HG03460 (cell line): ENCODE data around the gene PPP1R3G.
"Not testable (repeated sequence)": the region's sequence is repeated elsewhere in the genome, so short reads cannot be mapped to it uniquely, and the experiment has no call there.

Experiments
- ATAC-seq: cut with Tn5 transposase; IDR thresholded peaks from one replicate; pipeline ENCODE4 v1.9.1; 2021; ENCODE audit not compliant: unreplicated experiment

Gene PPP1R3G

GRCh38 chr6:5084781-5085647 is at the start of gene PPP1R3G:
PPP1R3G (plus strand) TSS chr6:5085341; CDS start chr6:5085486, 145 bp downstream.
- ATAC-seq: peak; percentile 48

- no peak for ATAC-seq
Observed at GRCh38 chr6:5036269-5036668, 48.9 kb upstream of the PPP1R3G start.

- ATAC-seq: no peak
Observed at GRCh38 chr6:5041955-5042354, 43.2 kb upstream of the PPP1R3G start.

GRCh38 chr6:5042436-5042835 is 42.7 kb upstream of the PPP1R3G start:
- no peak for ATAC-seq

GRCh38 chr6:5044866-5045265 is 40.3 kb upstream of the PPP1R3G start:
- no peak for ATAC-seq

GRCh38 chr6:5045416-5045815 is 39.7 kb upstream of the PPP1R3G start:
- no peak for ATAC-seq

- no peak for ATAC-seq
Observed at GRCh38 chr6:5046430-5046829, 38.7 kb upstream of the PPP1R3G start.

- no peak for ATAC-seq
Observed at GRCh38 chr6:5050009-5050408, 35.1 kb upstream of the PPP1R3G start.

GRCh38 chr6:5051394-5051793 is 33.7 kb upstream of the PPP1R3G start:
- ATAC-seq: no peak

GRCh38 chr6:5053038-5053437 is 32.1 kb upstream of the PPP1R3G start:
- no peak for ATAC-seq

- ATAC-seq: no peak
Observed at GRCh38 chr6:5053864-5054244, 31.3 kb upstream of the PPP1R3G start.

GRCh38 chr6:5054245-5054873 is 30.8 kb upstream of the PPP1R3G start:
- no peak for ATAC-seq

GRCh38 chr6:5055118-5055517 is 30.0 kb upstream of the PPP1R3G start:
- no peak for ATAC-seq

GRCh38 chr6:5058254-5058653 is 26.9 kb upstream of the PPP1R3G start:
- ATAC-seq: no peak

GRCh38 chr6:5059036-5059896 is 25.9 kb upstream of the PPP1R3G start:
- ATAC-seq: no peak

GRCh38 chr6:5060439-5060838 is 24.7 kb upstream of the PPP1R3G start:
- ATAC-seq: not testable (repeated sequence)

GRCh38 chr6:5061152-5061551 is 24.0 kb upstream of the PPP1R3G start:
- no peak for ATAC-seq

- no peak for ATAC-seq
Observed at GRCh38 chr6:5063617-5064016, 21.5 kb upstream of the PPP1R3G start.

- ATAC-seq: no peak
Observed at GRCh38 chr6:5066456-5067093, 18.6 kb upstream of the PPP1R3G start.

GRCh38 chr6:5067305-5067704 is 17.8 kb upstream of the PPP1R3G start:
- no peak for ATAC-seq

- ATAC-seq: no peak
Observed at GRCh38 chr6:5068153-5068751, 16.9 kb upstream of the PPP1R3G start.
